ENCODE measurements around the gene ADAMTSL2. TPM values are rescaled to one million over a fixed set of nuclear protein-coding genes. Genes with fewer than 3 reads are reported as not detected.

The ADAMTSL2 gene
- total and polyA plus RNA-seq, 8 donors, result 8.0 to 18.5 (median 12.3) TPM

DNA sequence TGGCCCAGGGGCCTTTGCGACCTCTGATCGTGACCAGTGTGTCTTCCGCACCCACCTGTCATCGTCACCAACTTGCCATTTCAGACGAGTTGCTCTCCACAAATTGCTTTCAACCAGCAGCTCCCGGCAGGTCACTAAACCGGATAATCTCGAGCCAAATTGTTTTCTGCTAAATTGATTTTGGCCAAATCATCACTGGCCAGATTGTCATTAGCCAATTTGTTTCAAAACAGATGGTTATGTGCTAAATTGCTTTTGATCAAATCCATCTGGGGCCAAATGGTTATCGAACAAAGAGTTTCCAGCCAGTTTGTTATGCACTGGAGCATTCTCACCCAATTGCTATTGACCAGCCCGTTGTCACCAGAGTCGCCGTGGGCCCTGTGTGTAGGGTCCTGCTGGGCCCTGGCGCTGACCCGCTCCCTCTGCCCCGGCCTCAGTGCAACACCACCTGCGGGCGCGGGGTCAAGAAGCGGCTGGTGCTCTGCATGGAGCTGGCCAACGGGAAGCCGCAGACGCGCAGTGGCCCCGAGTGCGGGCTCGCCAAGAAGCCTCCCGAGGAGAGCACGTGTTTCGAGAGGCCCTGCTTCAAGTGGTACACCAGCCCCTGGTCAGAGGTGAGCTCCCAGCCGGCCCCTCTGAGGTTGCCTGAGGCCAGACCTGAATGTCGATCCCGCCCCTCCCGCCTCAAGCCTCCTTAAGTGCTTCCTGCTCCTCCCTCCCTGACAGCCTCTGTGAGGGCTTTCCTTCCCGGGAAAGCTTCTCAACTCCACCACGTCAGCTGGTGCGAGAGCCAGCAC lies 35.6 kb downstream of the ADAMTSL2 start:
- ATAC-seq (peak; percentile 88), DNase-seq (peak in 2 of 4 donors; percentile 51 to 78)
- Histone ChIP-seq H3K27ac (no peak overlapping the region), H3K4me3 (no peak overlapping the region), H3K9me3 (no peaks in the 10 kb centered on the region), H3K27me3 (no peaks in the 10 kb centered on the region), H3K36me3 (no peaks in the 10 kb centered on the region), H3K4me1 (peaks cover 7 to 12% of the 10 kb centered on the region in 2 donors)
- intact Hi-C loops (cut with DNase I), result no loop called here
- TF ChIP-seq, protein P1, sequence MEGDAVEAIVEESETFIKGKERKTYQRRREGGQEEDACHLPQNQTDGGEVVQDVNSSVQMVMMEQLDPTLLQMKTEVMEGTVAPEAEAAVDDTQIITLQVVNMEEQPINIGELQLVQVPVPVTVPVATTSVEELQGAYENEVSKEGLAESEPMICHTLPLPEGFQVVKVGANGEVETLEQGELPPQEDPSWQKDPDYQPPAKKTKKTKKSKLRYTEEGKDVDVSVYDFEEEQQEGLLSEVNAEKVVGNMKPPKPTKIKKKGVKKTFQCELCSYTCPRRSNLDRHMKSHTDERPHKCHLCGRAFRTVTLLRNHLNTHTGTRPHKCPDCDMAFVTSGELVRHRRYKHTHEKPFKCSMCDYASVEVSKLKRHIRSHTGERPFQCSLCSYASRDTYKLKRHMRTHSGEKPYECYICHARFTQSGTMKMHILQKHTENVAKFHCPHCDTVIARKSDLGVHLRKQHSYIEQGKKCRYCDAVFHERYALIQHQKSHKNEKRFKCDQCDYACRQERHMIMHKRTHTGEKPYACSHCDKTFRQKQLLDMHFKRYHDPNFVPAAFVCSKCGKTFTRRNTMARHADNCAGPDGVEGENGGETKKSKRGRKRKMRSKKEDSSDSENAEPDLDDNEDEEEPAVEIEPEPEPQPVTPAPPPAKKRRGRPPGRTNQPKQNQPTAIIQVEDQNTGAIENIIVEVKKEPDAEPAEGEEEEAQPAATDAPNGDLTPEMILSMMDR (IDR thresholded peaks at IDR 0.05), result no peak

DNA sequence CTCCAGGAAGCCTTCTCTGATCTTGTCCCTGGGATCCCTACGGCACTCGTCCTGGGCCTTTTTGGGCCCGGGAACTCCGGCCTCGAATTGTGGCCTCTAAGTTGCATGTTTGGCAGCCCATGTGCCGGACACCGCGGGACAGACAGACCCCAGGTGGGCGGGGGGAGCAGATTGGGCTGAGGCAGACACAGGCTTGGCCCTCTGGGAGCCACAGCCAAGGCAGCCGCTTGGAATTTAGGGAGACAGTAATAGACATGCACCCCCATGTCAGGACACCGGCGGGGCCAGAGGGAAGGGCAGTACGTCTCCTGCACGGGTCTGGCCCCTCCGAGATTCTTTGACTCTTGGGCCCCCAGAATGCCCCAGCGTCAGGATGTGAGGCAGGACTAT lies 36.2 kb downstream of the ADAMTSL2 start:
- Histone ChIP-seq H3K36me3 (no peaks in the 10 kb centered on the region), H3K27ac (no peak overlapping the region), H3K4me1 (peaks cover 7 to 12% of the 10 kb centered on the region in 2 donors), H3K4me3 (no peak overlapping the region), H3K9me3 (no peaks in the 10 kb centered on the region), H3K27me3 (no peaks in the 10 kb centered on the region)
- no peak for ATAC-seq
- TF ChIP-seq, protein P1 (IDR thresholded peaks at IDR 0.05), result no peak
- DNase-seq, result no peak
- intact Hi-C loops (cut with DNase I), result no loop called here

DNA sequence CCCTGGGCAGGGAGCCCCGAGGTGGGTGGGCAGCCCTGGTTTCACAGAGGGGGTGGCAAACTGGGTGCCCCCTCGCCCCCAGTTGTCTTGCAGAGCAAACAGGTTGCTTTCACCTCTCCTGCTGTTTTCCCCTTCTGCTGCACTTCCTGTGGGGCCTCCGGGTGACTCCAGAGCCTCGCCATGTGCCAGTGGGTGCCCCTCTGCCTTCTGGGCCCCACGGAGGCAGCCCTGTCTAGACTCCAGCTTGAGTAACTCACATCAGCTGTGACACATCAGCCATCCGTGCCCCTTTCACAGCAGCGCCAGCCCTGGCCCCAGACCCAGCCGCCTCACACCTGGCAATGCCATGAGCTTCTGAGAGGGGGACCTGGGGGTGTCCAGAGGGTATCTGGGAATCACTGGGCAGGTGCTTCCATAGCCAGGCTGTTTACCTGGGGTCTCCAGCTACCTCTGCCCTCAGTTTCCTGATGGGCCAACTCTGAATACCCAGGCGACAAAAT lies 36.9 kb downstream of the ADAMTSL2 start:
- H3K9me3 ChIP-seq, result no peaks in the 10 kb centered on the region
- no peaks in the 10 kb centered on the region for H3K27me3 ChIP-seq
- H3K27ac ChIP-seq, result no peak overlapping the region
- no peak overlapping the region for H3K4me3 ChIP-seq
- TF ChIP-seq, protein P1 (IDR thresholded peaks at IDR 0.05), result no peak
- no peak for DNase-seq
- intact Hi-C loops (cut with DNase I), result no loop called here
- peaks cover 7 to 12% of the 10 kb centered on the region in 2 donors for H3K4me1 ChIP-seq
- no peaks in the 10 kb centered on the region for H3K36me3 ChIP-seq
- no peak for ATAC-seq

DNA sequence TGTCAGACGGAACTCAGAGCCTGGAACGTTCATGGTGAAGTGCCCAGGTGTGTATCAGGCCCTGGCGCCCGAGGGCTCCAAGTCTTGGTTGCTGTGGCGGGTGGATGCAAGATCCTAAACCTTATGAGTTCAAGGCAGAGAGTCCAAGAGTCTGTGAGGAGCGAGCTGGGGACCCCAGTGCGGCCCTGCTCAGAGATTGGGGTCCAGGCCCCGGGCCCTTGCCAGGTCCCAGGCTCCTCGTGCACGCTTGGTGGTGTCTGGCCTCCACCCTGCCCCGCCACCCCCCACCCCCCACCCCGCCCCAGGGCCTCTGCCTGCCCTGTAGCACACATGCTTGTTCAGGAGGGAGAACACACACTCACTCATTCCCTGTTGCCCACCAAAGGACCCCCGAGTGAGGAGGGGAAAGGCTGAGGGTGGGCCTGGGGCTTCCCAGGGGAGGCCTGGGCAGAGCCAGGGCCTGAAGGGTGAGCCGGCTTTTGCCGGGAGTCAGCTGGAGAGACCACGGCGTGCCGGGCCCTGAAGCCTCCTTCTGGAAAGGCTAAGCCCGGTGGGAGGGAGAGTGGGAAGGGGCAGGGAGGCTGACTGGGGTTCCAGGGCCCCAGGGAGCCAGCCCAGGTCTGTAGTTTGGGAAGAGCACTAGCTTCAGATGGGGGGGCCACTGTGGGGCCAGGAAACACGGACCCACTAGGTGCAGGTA lies 37.5 kb downstream of the ADAMTSL2 start:
- H3K27ac ChIP-seq, result no peak overlapping the region
- peaks cover 7 to 12% of the 10 kb centered on the region in 2 donors for H3K4me1 ChIP-seq
- no peaks in the 10 kb centered on the region for H3K9me3 ChIP-seq
- H3K4me3 ChIP-seq, result no peak overlapping the region
- no peaks in the 10 kb centered on the region for H3K36me3 ChIP-seq
- DNase-seq, result no peak
- TF ChIP-seq, protein P1 (IDR thresholded peaks at IDR 0.05), result no peak
- H3K27me3 ChIP-seq, result peaks cover 0 to 5% of the 10 kb centered on the region in 2 donors
- intact Hi-C loops (cut with DNase I), result no loop called here
- no peak for ATAC-seq

DNA sequence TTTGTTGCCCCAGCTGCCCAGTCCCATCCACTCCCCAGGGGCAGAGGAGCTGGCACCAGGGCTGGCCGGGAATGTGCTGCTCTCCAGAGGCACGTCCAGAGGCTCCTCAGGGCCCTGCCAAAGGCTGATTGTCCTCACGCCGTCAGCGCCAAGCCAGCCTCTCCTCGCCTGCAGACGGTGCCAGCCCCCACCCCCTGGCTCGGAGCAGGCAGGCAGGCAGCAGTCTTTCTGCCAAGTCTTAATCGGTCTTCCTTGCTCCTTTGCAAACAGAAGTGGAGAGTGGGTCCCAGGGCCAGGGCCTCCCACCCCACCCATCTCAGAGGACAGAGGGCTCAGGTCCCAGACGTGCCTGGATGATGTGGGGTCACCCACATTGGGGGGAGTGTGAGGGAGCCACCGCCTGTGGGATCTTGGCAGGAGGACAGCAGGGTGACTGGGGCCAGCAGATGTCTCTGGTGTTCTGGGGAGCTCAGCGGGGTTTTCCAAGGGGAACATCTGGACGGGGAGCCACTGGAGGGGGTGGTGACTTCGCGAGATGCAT lies 38.4 kb downstream of the ADAMTSL2 start:
- Histone ChIP-seq H3K9me3 (no peaks in the 10 kb centered on the region), H3K27ac (no peak overlapping the region), H3K4me1 (peaks cover 7 to 12% of the 10 kb centered on the region in 2 donors), H3K27me3 (peaks cover 0 to 14% of the 10 kb centered on the region in 2 donors), H3K4me3 (no peak overlapping the region), H3K36me3 (no peaks in the 10 kb centered on the region)
- intact Hi-C loops (cut with DNase I), result no loop called here
- ATAC-seq (peak; percentile 50), DNase-seq (peak in 1 of 4 donors; percentile 57)
- TF ChIP-seq, protein P1 (IDR thresholded peaks at IDR 0.05), result no peak

All from left lung (tissue), 10 donors.